NOMO-1 treated with dmso at 0.1 percent for 144 hours (cell line): ENCODE results near the gene TMEM95.

ENCODE experiments used
- DNase-seq: peaks from one replicate; lab custom pipeline; 2025; ENCODE audit not compliant: unreplicated experiment; lab: John Stamatoyannopoulos, UW

Gene TMEM95

GRCh38 chr17:7403977-7404736 is 49.2 kb downstream of the TMEM95 start, which contains the start of gene TMEM256:
TMEM256 (minus strand) TSS chr17:7404097; CDS start chr17:7404084, 13 bp downstream.
- peak; percentile 94 for DNase-seq

- DNase-seq: no peak
These were observed 49.9 kb downstream of the TMEM95 start for GRCh38 chr17:7404737-7405349.

GRCh38 chr17:7405350-7406234 is 50.6 kb downstream of the TMEM95 start:
- no peak for DNase-seq

GRCh38 chr17:7406235-7406825 is 51.4 kb downstream of the TMEM95 start:
- no peak for DNase-seq
